GM19397 (cell line): Measurements from ENCODE around the gene C14orf180.
"Not testable (repeated sequence)": the region's sequence is repeated elsewhere in the genome, so short reads cannot be mapped to it uniquely, and the experiment has no call there.

Experiments
- ATAC-seq: cut with Tn5 transposase; IDR thresholded peaks from one replicate; pipeline ENCODE4 v1.9.1; 2021; ENCODE audit warnings: mild to moderate bottlenecking, moderate library complexity; ENCODE audit not compliant: unreplicated experiment

C14orf180 gene

GRCh38 chr14:104604458-104605449 lies 25.2 kb downstream of the C14orf180 start, which contains the start of gene TMEM179:
Gene TMEM179 (minus strand): TSS chr14:104604772. CDS start chr14:104604741, 31 bp downstream.
- no peak for ATAC-seq

- no peak for ATAC-seq
These were observed 30.1 kb downstream of the C14orf180 start for GRCh38 chr14:104609666-104610065.

GRCh38 chr14:104610749-104611310 lies 31.3 kb downstream of the C14orf180 start:
- ATAC-seq: no peak

GRCh38 chr14:104611881-104612280 lies 32.3 kb downstream of the C14orf180 start:
- no peak for ATAC-seq

GRCh38 chr14:104614126-104614812 lies 34.7 kb downstream of the C14orf180 start:
- no peak for ATAC-seq

GRCh38 chr14:104624939-104625338 lies 45.4 kb downstream of the C14orf180 start:
- no peak for ATAC-seq

GRCh38 chr14:104632781-104633180 lies 53.2 kb downstream of the C14orf180 start:
- no peak for ATAC-seq

GRCh38 chr14:104633276-104634137 lies 53.9 kb downstream of the C14orf180 start:
- no peak for ATAC-seq

GRCh38 chr14:104634138-104634760 lies 54.7 kb downstream of the C14orf180 start:
- ATAC-seq: no peak

GRCh38 chr14:104634886-104635570 lies 55.5 kb downstream of the C14orf180 start:
- no peak for ATAC-seq

- ATAC-seq: no peak
These were observed 56.2 kb downstream of the C14orf180 start for GRCh38 chr14:104635717-104636116.

GRCh38 chr14:104636131-104636530 lies 56.6 kb downstream of the C14orf180 start:
- no peak for ATAC-seq

GRCh38 chr14:104636846-104637545 lies 57.4 kb downstream of the C14orf180 start:
- not testable (repeated sequence) for ATAC-seq

GRCh38 chr14:104637546-104638003 lies 58.0 kb downstream of the C14orf180 start:
- no peak for ATAC-seq

GRCh38 chr14:104638190-104638589 lies 58.6 kb downstream of the C14orf180 start:
- ATAC-seq: no peak

GRCh38 chr14:104638927-104639450 lies 59.4 kb downstream of the C14orf180 start:
- no peak for ATAC-seq

GRCh38 chr14:104639471-104639870 lies 59.9 kb downstream of the C14orf180 start:
- no peak for ATAC-seq
